ENCODE data around the gene TRAPPC6A.

GRCh38 chr19:45177817-45178261, at the start of gene TRAPPC6A:
- TF ChIP-seq CTCF (conservative IDR thresholded peaks at IDR 0.05; ENCODE audit: low read depth, low read length), result no peak
- no peak for TF ChIP-seq EZH2phosphoT487 (IDR thresholded peaks at IDR 0.05; ENCODE audit: borderline replicate concordance, low read length)
- no peak for TF ChIP-seq EZH2 (IDR thresholded peaks at IDR 0.05; ENCODE audit: low read length, unreplicated experiment)
